K562 (cell line): ENCODE data around the gene SLC26A3. TPM values are rescaled to one million over a fixed set of nuclear protein-coding genes. Genes with fewer than 3 reads are reported as not detected.
A peak's percentile ranks its signal among the peaks of the same experiment; 100 is the strongest.

Experiments
- GATA2 ChIP-seq: sonication (generic); formaldehyde crosslinking; IDR thresholded peaks from 2 replicates; pipeline ENCODE4 v1.4.0; 2020; ENCODE audit warnings: mild to moderate bottlenecking, missing genetic modification reagents
- MAFG ChIP-seq: fragments of 450-650 bp; conservative IDR thresholded peaks from 2 replicates; pipeline ENCODE4 v1.6.1; 2016; ENCODE audit warnings: missing genetic modification characterization, missing compliant biosample characterization
- MBD2 ChIP-seq: sonication (generic); IDR thresholded peaks from 2 replicates; pipeline ENCODE4 v1.6.1; 2016; ENCODE audit warnings: low read depth, borderline replicate concordance
- MCM7 ChIP-seq, 2 experiments: fragments of 450-650 bp; IDR thresholded peaks; 2 replicates each; pipeline ENCODE4 v1.6.1; 2016 to 2018
- NELFE ChIP-seq: IDR thresholded peaks from 2 replicates; pipeline ENCODE4 v1.6.1; 2011; ENCODE audit warnings: mild to moderate bottlenecking; ENCODE audit not compliant: insufficient read depth, insufficient read length
- NONO ChIP-seq, 2 experiments: fragments of 200-400 bp in 1 of 2; fragments of 450-650 bp in 1 of 2; formaldehyde crosslinking in 1 of 2; IDR thresholded peaks; 2 replicates each; pipeline ENCODE4 v1.6.1; 2017; ENCODE audit warnings: low read depth in 2 of 2, mild to moderate bottlenecking in 2 of 2, moderate library complexity in 2 of 2, low read length in 1 of 2
- TSC22D4 ChIP-seq: fragments of 450-650 bp; IDR thresholded peaks from 2 replicates; pipeline ENCODE4 v1.6.1; 2016; ENCODE audit warnings: missing genetic modification characterization, missing biosample characterization, control low read depth
- ZNF165 ChIP-seq: fragments of 250-450 bp; sonication (Bioruptor Pico); IDR thresholded peaks from 2 replicates; pipeline ENCODE4 v1.4.0; 2020; ENCODE audit warnings: borderline replicate concordance
- ZNF174 ChIP-seq: fragments of 250-450 bp; sonication (Bioruptor Pico); IDR thresholded peaks from 2 replicates; pipeline ENCODE4 v1.4.0; 2020; ENCODE audit warnings: mild to moderate bottlenecking
- ZSCAN29 ChIP-seq: fragments of 450-650 bp; IDR thresholded peaks from 2 replicates; pipeline ENCODE4 v1.6.1; 2017
- polyA plus RNA-seq, 8 experiments: library from polyadenylated mRNA; depleted of rRNA in 4 of 8; stranded (reverse) in 5 of 8; unstranded in 3 of 8; fragments of >200 nt; fragmentation: Nextera tagmentation in 2 of 8; fragmentation: Illumina TruSeq in 1 of 8; extraction: Ambion mirVana in 2 of 8; extraction: Trizol in 1 of 8; gene quantifications; 2 replicates each; pipeline versions ENCODE4 v1.2.1 to v1.2.3, GENCODE V29; 2011 to 2014; ENCODE audit warnings: inconsistent platforms in 1 of 8, missing spikeins in 1 of 8
- total RNA-seq, 7 experiments: library from RNA; depleted of rRNA in 6 of 7; stranded (reverse); fragments of >200 nt in 6 of 7; fragmentation: Illumina TruSeq in 2 of 7; extraction: Trizol in 2 of 7; gene quantifications; 2 replicates each; pipeline versions ENCODE4 v1.2.1 to v1.2.3, GENCODE V29; 2011 to 2021; ENCODE audit warnings: low replicate concordance in 1 of 7
- TF ChIP-seq, protein P1 (sequence below): fragments of 250-450 bp; sonication (Bioruptor Pico); IDR thresholded peaks from 2 replicates; pipeline ENCODE4 v1.4.0; 2020; ENCODE audit warnings: mild to moderate bottlenecking, moderate library complexity
- TF ChIP-seq, protein P2 (sequence below): fragments of 250-450 bp; sonication (Bioruptor Pico); IDR thresholded peaks from 2 replicates; pipeline ENCODE4 v1.5.1; 2021; ENCODE audit warnings: mild to moderate bottlenecking
- TF ChIP-seq, protein P3 (sequence below): fragments of 250-450 bp; sonication (Bioruptor Pico); IDR thresholded peaks from 2 replicates; pipeline ENCODE4 v1.4.0; 2020

SLC26A3 gene
- total and polyA plus RNA-seq, 9 of the 15 experiments (the other 6 are each of a cell fraction or from before 2014, with no cell fraction given): 0.86 TPM; not detected in 8

DNA sequence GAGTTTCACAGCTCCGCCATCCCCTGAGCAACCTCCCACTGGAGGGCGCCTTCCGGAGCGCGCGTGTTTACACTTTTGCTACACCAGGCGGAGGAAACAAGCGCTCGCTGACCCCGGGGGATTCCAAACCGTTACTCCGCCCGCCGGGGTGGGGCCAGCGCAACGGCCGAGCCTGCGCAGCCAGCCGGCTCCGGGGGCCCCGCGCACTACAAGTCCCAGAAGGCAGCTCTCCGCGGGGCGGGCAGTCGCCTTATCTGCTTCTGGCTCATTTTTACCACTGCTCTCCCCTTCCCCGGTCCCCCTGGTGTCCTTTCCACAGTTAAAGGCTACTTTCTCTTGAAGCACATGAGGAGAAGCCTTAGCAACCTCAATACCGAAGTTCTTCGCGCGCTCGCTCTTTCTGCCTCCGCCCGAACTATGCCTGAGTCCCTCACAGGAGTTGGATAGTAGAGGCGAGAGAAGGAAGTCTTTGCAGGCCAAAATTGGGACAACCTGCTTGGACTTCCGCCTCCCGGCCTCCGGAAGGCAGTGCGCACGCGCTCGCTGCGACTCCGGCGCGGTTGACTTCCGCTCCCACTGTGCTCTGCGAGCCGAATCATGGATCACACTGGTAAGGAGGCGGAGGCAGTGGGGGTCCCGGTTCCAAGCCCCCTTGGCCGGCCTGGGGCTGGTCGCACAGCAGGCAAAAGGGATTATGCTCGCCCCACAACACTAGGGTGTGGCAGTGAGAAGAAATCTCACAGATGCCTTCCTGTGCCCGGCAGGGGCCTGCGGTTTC lies 59.3 kb downstream of the SLC26A3 start, which contains the start of gene CBLL1 (continued):
- TF ChIP-seq, protein P1, sequence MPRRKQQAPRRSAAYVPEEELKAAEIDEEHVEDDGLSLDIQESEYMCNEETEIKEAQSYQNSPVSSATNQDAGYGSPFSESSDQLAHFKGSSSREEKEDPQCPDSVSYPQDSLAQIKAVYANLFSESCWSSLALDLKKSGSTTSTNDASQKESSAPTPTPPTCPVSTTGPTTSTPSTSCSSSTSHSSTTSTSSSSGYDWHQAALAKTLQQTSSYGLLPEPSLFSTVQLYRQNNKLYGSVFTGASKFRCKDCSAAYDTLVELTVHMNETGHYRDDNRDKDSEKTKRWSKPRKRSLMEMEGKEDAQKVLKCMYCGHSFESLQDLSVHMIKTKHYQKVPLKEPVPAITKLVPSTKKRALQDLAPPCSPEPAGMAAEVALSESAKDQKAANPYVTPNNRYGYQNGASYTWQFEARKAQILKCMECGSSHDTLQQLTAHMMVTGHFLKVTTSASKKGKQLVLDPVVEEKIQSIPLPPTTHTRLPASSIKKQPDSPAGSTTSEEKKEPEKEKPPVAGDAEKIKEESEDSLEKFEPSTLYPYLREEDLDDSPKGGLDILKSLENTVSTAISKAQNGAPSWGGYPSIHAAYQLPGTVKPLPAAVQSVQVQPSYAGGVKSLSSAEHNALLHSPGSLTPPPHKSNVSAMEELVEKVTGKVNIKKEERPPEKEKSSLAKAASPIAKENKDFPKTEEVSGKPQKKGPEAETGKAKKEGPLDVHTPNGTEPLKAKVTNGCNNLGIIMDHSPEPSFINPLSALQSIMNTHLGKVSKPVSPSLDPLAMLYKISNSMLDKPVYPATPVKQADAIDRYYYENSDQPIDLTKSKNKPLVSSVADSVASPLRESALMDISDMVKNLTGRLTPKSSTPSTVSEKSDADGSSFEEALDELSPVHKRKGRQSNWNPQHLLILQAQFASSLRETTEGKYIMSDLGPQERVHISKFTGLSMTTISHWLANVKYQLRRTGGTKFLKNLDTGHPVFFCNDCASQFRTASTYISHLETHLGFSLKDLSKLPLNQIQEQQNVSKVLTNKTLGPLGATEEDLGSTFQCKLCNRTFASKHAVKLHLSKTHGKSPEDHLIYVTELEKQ (CRISPR knock-in tag): no peak
- TF ChIP-seq NELFE (no peak), ZNF165 (CRISPR knock-in tag) (no peak), GATA2 (peak; percentile 72), MCM7 (IDR thresholded peaks at IDR 0.05) (no peak), NONO (IDR thresholded peaks at IDR 0.05; ENCODE audit: low read depth in 2 of 2, low read length in 1 of 2) (peak in 1 of 2 experiments; percentile 36; a peak in 1 of 4 replicates), MAFG (no peak), ZNF174 (CRISPR knock-in tag) (no peak), MBD2 (peak; percentile 69), ZSCAN29 (no peak), TSC22D4 (tag) (no peak)
- TF ChIP-seq, protein P2, sequence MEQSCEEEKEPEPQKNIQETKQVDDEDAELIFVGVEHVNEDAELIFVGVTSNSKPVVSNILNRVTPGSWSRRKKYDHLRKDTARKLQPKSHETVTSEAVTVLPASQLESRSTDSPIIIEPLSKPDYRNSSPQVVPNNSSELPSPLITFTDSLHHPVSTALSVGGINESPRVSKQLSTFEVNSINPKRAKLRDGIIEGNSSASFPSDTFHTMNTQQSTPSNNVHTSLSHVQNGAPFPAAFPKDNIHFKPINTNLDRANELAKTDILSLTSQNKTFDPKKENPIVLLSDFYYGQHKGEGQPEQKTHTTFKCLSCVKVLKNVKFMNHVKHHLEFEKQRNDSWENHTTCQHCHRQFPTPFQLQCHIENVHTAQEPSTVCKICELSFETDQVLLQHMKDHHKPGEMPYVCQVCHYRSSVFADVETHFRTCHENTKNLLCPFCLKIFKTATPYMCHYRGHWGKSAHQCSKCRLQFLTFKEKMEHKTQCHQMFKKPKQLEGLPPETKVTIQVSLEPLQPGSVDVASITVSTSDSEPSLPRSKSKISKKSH: no peak
- TF ChIP-seq, protein P3, sequence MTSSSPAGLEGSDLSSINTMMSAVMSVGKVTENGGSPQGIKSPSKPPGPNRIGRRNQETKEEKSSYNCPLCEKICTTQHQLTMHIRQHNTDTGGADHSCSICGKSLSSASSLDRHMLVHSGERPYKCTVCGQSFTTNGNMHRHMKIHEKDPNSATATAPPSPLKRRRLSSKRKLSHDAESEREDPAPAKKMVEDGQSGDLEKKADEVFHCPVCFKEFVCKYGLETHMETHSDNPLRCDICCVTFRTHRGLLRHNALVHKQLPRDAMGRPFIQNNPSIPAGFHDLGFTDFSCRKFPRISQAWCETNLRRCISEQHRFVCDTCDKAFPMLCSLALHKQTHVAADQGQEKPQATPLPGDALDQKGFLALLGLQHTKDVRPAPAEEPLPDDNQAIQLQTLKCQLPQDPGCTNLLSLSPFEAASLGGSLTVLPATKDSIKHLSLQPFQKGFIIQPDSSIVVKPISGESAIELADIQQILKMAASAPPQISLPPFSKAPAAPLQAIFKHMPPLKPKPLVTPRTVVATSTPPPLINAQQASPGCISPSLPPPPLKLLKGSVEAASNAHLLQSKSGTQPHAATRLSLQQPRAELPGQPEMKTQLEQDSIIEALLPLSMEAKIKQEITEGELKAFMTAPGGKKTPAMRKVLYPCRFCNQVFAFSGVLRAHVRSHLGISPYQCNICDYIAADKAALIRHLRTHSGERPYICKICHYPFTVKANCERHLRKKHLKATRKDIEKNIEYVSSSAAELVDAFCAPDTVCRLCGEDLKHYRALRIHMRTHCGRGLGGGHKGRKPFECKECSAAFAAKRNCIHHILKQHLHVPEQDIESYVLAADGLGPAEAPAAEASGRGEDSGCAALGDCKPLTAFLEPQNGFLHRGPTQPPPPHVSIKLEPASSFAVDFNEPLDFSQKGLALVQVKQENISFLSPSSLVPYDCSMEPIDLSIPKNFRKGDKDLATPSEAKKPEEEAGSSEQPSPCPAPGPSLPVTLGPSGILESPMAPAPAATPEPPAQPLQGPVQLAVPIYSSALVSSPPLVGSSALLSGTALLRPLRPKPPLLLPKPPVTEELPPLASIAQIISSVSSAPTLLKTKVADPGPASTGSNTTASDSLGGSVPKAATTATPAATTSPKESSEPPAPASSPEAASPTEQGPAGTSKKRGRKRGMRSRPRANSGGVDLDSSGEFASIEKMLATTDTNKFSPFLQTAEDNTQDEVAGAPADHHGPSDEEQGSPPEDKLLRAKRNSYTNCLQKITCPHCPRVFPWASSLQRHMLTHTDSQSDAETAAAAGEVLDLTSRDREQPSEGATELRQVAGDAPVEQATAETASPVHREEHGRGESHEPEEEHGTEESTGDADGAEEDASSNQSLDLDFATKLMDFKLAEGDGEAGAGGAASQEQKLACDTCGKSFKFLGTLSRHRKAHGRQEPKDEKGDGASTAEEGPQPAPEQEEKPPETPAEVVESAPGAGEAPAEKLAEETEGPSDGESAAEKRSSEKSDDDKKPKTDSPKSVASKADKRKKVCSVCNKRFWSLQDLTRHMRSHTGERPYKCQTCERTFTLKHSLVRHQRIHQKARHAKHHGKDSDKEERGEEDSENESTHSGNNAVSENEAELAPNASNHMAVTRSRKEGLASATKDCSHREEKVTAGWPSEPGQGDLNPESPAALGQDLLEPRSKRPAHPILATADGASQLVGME (CRISPR knock-in tag): no peak; the same call in 1 of the 2 replicates
